Dedifferentiated amniotic fluid mesenchymal stem cell (primary cell): Measurements from ENCODE around the gene DUSP9.
A peak's percentile ranks its signal among the peaks of the same experiment; 100 is the strongest.
"Not testable (repeated sequence)": the region's sequence is repeated elsewhere in the genome, so short reads cannot be mapped to it uniquely, and the experiment has no call there.

Experiments used
- DNase-seq: peaks from one replicate; pipeline ENCODE4 v3.0.0-alpha.2; 2016; ENCODE audit errors: extremely low spot score

DUSP9 gene

GRCh38 chrX:153646620-153647373 lies at the start of gene DUSP9:
Gene DUSP9, plus strand, starts transcription at chrX:153647203. Its CDS starts 751 bp downstream, at chrX:153647954.
- DNase-seq: no peak

DNA sequence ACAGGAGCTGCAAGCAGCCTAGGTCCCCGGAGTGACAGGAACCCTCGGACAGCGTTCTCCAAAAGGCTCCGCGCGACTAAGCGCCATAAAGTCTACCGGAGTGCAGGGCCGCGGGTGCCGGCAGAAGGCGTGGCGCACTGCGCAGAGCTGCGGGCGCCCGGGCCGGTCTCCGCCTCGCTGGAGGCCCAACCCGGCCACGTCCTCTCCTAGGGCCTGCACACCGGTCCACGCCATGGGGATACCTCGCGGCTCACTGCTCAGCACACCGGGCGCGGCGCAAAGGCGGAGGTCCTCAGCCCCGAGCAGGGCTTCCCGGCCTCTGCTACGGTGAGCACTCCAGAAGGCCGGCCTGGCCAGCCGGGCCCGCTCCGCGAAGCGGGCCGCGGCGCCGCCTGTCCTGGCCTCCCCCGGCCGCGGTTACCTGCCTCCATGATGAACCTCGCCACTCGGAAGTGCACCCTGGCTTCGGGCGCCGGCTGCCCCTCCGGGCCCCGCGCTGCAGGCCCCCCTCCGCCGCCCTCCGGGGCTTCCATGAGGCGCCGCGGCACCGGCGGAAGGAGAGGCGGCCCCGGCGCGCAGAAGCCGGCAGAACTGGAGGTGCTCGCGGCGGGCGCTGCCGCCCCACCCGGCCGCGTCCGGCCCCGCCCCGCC lies 48.3 kb upstream of the DUSP9 start, which contains the start of gene CCNQ:
TSS of gene CCNQ (minus strand) at position 599 of the 651 bp plus-strand sequence. CDS start at position 533, 66 bp downstream.
- no peak for DNase-seq

DNA sequence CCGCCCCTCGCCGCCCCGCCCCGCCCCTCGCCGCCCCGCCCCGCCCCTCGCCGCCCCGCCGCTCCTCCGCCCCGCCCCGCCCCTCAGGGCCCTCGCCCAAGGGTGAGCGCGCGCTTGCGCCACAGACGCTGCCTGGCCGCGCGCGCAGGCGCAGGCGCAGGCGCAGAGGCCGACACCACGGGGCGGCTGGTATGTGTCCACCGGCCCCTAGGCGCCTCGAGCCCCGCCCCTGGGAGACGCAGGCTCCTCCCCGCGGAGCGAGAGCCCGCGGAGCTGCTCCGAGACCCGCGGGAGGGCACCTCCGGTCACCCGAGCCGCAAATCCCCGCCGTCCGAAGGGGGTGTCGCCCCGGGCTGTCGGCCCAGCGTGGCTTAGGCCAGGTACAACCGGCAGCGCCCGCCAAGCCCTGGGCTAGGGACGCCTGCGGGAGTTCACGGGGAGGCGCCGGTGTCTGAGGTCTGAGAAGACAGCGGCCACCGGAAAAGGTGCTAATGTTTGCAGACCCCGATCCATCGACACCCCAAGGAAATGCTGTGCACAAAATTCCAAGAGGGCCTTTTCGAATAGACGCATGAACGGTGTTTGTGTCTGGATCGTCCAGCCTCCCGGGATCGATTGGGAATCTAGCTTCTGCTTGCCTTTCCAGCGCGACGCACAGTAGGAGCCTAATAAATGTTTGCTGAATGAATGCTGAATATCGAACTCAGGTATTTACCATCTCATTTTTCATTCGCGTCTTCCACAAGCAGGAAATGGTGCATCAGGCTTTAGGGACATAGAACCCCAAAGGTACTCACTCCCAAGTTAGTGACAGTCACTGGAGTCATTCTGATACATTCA lies 47.6 kb upstream of the DUSP9 start:
- peak; percentile 64 for DNase-seq

- no peak for DNase-seq
Measured at GRCh38 chrX:153600032-153600373, 47.0 kb upstream of the DUSP9 start.

GRCh38 chrX:153600921-153601320 lies 46.1 kb upstream of the DUSP9 start:
- no peak for DNase-seq

GRCh38 chrX:153601511-153602110 lies 45.4 kb upstream of the DUSP9 start:
- DNase-seq: no peak

DNA sequence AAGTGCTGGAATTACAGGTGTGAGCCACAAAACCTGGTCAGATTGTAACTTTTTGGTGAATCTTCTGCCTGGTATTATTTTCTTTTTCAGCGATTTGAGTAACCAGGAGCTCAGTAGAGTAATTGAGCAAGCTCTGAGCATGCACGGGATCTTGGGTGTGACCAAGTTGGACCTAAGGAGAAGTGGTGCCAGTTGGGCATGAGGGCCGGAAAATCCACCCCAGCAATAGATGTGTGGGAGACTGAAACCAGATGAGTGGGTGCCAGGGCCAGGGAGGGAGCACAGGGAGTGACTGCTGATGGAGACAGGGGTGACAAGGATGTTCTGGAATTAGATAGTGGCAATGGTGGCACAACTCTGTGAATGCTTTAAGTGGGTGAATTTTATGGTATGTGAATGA lies 44.4 kb upstream of the DUSP9 start:
- DNase-seq: no peak

- DNase-seq: no peak
Measured at GRCh38 chrX:153603131-153603656, 43.8 kb upstream of the DUSP9 start.

DNA sequence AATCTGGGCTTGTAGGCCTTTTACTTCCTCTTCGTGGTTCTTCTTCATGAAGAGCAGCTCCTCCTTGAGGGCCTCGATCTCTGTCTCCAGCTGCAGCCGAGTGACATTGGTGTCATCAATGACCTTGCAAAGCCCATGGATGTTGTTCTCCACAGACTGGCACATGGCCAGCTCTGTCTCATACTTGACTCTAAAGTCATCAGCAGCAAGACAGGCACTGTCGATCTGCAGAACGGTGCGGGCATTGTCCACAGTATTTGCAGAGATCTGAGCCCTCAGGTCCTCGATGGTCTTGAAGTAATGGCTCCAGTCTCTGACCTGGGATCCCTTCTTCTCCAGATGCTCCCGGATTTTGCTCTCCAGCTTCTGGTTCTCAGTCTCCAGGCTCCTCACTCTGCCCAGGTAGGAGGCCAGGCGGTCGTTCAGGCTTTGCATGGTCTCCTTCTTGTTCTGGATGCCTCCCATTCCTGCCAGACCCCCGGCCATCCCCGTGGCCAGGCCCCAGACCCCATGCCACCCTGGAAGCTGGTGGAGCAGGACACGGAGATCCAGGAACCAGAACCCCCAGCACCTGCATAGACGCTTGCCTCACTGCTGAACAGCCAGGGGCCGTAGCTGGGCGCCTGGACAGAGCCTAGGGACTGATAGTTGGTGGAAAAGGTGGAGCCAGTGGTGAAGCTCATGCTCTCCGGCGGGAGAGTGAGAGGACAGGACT lies 42.2 kb upstream of the DUSP9 start:
- DNase-seq: not testable (repeated sequence)

DNA sequence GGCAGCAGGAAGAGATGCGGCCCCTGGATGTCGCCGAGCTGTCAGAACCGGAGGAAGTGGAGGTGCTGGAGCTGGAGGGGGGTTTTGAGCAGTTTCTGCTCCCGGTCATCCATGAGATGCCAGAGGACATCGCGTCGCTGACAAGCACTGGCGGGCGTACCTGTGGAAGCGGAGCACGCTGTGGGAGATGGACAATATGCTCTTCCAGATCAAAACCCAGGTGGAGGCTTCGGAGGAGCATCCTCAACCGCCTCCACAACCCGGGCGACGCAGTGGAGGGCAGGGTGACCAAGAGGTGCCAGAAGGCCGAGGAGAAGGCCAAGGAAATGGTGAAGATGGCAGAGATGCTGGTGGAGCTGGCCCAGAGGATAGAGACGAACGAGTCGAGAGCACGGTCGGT lies 40.5 kb upstream of the DUSP9 start:
- no peak for DNase-seq

DNA sequence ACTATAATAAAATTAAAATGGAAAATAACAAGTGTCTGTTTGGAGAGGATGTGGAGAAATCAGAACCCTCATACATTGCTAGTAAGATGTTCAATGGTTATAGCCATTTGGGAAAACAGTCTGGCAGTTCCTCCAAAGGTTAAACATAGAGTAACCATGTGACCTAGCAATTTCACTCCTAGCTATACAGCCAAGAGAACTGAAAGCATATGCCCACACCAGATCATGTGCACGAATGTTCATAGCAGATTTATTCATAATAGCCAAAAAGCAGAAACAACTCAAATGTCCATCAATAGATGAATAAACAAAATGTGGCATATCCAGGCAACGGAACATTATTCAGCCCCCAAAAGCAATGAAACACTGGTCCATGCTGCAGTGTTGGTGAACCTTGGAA lies 38.6 kb upstream of the DUSP9 start:
- DNase-seq: no peak

DNA sequence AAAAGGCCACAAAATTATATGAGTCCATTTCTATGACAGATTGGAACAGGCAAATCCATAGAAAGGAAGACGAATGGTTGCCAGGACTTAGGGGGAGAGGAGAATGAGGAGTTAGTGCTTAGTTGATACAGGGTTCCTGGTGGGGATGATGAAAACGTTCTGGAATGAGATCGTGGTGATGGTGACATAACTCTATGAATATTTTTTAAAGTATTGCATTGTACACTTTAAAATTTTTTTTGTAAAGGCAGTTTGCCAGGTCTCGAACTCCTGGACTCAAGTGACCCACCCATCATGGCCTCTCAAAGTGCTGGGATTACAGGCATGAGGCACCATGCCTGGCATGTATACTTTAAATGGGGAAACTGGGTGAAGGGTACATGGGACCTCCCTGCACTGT lies 38.2 kb upstream of the DUSP9 start:
- DNase-seq: peak; percentile 24

DNA sequence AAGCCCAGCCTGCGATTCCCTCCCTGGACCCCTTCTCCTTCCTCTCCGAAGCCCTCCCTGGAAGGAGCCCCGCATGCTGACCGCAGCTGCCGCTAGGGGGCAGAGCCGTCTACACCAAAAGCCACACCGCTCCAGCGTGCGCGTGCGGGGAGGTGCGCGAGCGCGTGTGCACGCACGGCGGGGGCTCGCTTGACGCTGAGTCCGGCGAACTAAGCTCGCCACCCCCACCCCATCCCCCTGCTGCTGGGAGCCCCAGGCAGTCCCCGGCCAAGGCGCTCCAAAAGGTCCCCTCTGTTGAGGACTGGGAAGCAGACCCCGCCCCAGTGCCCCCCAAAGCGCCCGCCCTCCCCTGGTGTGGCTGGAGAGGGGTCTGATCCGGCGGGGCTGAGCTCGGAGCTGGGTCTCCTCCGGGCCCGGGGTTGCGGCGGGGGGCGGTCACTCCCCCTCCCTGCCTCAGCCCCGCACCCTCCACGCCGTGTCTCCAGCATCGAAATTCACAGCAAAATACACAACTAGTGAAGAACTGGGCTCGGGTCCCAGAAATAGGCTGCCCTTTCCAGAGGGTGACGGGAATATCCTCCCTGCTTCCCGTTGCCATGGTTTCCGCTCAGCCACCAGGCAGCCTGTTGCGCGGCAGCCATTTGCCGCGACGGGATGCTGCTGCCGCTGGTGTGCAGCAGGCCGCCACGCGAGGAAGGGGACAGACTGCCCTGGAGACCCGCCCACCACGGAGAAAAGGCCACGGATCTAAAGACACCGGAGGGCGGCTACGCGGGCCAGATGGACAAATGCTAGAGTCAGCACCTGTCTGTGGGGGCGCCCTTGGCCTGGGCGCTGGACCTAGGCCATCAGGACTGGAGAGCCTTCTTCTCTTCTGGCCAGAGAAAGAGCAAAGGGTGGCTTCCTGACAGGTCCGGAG lies 36.8 kb upstream of the DUSP9 start:
- peak; percentile 23 for DNase-seq

DNA sequence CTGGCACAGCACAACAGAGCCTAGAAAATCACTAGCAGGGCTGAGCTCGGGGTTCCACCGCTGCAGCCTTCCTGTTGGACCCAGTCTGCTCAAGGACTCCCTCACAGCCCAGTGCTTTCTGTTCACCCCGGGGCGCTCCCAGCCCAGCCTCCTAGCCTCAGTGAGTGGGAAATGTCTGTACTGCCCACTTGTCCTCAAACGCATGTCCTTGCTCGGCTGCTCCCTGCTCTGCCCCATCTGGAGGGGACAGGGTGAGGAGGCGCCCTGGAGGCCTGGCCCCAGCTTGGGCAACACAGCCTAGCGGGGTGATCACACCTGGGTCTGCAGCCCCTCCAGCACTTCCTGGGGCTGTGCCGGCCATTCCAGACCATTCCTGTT lies 36.2 kb upstream of the DUSP9 start:
- no peak for DNase-seq

DNA sequence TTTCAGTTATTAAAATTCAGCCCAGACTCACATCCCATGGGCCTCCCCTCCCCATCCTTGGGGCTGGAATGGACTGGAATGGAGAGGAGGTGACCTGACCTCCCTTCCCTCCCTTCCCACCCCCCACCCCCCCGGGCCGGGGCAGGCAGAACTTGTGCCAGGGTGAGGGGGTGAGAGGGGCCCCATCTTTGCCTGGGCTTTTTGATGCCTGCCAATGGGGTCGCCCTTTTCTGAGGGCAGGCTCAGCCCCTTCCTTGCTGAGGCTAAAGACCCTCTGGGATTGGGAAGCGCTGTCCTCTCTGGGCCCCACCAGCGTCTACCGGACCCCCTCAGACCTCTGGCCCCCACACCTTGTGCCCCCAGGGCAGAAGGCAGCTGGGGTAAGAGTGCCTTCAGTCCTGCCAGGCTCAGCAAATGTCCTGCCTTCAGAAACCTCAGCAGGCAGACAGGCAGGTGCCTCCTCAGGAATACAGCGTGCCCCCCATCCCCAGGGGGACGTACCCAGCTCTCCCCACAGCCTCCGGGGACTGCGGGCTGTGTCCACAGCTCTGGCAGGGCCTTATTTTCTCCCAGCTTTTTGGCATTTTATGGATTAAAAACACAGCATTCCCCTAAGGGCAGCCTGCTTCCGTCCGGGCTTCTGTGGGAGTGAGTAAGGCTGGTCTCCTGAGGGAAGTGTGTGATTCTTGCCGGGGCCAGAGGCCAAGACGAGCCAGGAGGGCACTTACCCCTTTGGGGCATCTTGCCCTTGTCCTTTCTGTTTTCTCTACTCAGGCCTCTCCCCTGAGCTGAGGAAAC lies 35.5 kb upstream of the DUSP9 start:
- no peak for DNase-seq

DNA sequence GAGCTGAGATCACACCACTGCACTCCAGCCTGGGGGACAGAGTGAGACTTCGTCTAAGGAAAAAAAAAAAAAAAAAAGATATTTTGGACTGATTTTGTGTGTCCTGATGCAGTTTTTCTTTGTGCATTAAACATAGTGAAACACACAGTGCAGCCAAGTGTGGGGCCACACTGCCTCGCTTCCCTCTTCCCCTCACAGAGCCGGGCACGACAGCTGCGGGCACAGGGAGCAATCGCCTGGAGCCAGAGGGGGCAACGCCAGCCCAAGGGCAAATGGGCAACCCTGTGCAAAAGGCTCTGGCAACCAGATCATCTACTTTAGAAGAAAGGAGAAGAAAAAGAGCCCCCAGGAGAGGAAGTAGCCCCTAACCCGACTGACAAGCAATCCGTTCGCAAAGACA lies 34.6 kb upstream of the DUSP9 start:
- DNase-seq: no peak

- DNase-seq: no peak
Measured at GRCh38 chrX:153614818-153615217, 32.2 kb upstream of the DUSP9 start.

- DNase-seq: no peak
Measured at GRCh38 chrX:153620576-153620975, 26.4 kb upstream of the DUSP9 start.

DNA sequence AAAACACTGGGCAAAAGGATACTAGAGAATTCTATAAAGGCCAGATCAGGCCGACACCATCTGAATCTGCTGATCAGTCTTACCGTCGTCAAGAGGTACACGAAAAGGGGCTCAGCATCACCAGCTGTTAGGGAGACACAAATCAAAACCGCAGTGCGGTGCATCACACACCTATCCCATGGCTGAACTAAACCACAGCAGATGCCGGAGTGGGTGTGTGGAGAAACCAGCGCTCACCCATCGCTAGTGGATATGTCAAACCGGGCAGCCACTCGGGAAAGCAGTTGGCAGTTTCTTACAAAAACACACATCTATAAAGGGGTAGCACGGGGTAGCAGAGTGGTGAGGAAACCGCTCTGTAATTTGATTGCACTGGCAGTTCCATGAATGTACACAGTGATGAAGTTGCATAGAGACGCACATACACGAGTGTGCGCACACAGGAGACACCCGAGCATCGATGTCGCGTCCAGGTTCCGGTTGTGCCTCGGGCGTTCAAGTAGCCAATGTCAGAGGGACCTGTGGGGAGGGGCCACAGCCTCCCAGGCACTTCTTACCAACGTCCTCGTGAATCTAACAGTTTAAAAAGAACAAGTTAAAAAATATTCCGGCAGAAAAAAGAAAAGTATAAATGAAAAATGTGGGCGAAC lies 24.9 kb upstream of the DUSP9 start:
- DNase-seq: no peak
